Activated T-helper 2 cell treated with anti-CD3 and anti-CD28 coated beads, Interferon-gamma antibody, Interleukin-2, Interleukin-4, amounts not matched to agents 10 μg/mL and 5 μg/mL and 100 μg/mL, durations not matched to agents 14 hours and 24 hours and 36 hours (primary cell): Measurements from ENCODE around the gene USP10. TPM values are rescaled to one million over a fixed set of nuclear protein-coding genes. Genes with fewer than 3 reads are reported as not detected.
"Not testable (repeated sequence)": the region's sequence is repeated elsewhere in the genome, so short reads cannot be mapped to it uniquely, and the experiment has no call there.

Experiments used
- DNase-seq: peaks from one replicate; pipeline ENCODE4 v3.0.0; 2021; ENCODE audit warnings: low spot score
- H3K27ac Mint-ChIP-seq: one replicate; pipeline ENCODE4 v1.8.0; 2021; ENCODE audit warnings: mixed read lengths
- H3K27me3 Mint-ChIP-seq: one replicate; pipeline ENCODE4 v1.8.0; 2021; ENCODE audit warnings: low read depth, mixed read lengths
- H3K36me3 Mint-ChIP-seq: one replicate; pipeline ENCODE4 v1.8.0; 2021; ENCODE audit warnings: low read depth, mixed read lengths
- H3K4me1 Mint-ChIP-seq: one replicate; pipeline ENCODE4 v1.8.0; 2021; ENCODE audit warnings: low read depth, mixed read lengths
- H3K4me3 Mint-ChIP-seq: one replicate; pipeline ENCODE4 v1.8.0; 2021; ENCODE audit warnings: low read depth, mild to moderate bottlenecking, moderate library complexity, mixed read lengths
- H3K9me3 Mint-ChIP-seq: one replicate; pipeline ENCODE4 v1.8.0; 2021; ENCODE audit warnings: mixed read lengths
- intact Hi-C: fragments of 100-400 bp; cut with micrococcal nuclease; formaldehyde crosslinking; loops from one replicate; pipeline ENCODE4 v1.15.1; 2023
- total RNA-seq: library from RNA; stranded (reverse); gene quantifications from 2 replicates; pipeline ENCODE4 v1.2.3, GENCODE V29; 2022

Gene USP10
- total RNA-seq, 1 donor from 2014 or later: 151 TPM

DNA sequence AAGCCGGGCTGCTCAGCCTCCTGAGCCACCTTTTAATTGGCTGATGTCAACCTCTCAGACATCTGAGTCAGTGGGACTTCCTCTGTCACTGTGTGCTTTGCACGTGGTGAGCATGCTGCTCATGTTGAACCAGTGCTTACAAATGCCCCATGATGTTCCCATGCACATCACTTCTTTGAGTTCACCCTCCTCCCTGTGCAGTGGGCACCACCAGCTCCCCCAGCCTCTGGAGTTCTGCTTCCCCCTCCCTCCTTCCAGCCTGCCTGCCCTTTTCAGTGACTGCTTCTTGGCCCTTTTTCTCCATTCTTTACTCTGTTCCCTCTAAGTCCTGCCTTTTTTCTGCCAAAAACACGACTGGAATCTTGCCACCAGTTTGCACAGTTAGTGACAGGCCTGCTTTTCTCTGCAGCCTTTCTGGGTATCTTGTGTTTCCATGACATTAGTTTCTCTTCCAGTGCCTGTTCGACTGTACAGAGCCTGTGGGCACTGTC, 41.6 kb downstream of the USP10 start:
- no peaks in the 10 kb centered on the region for H3K9me3 Mint-ChIP-seq
- no peaks in the 10 kb centered on the region for H3K27me3 Mint-ChIP-seq
- peaks cover 35% of the 10 kb centered on the region for H3K4me1 Mint-ChIP-seq
- H3K27ac Mint-ChIP-seq: no peak overlapping the region
- H3K36me3 Mint-ChIP-seq: peaks cover 48% of the 10 kb centered on the region
- no peak for DNase-seq
- intact Hi-C loops: no loop called here
- H3K4me3 Mint-ChIP-seq: no peak overlapping the region

DNA sequence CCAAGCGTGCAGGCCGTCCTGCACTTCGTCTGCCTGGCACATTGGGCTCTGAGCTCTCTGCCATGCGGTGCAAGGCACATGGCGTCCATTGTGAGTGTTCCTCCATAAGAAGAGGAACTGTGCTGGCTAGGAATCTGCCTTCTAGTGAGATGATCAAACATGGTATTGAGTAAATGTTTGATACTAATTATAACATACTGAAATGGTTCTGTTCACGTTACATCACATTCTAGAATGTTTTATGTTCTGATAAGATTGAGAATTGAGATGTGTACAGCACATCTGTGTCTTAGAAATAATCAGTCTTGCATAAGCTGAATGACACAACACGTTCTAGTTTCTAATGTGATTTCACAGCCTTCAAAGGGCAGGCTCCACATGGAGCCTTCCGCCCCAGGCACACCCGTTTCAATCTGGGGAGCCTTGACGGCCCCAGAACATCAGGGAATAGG, 42.9 kb downstream of the USP10 start:
- peaks cover 46% of the 10 kb centered on the region for H3K36me3 Mint-ChIP-seq
- peaks cover 31% of the 10 kb centered on the region for H3K4me1 Mint-ChIP-seq
- no peaks in the 10 kb centered on the region for H3K9me3 Mint-ChIP-seq
- DNase-seq: no peak
- intact Hi-C loops: no loop called here
- no peak overlapping the region for H3K4me3 Mint-ChIP-seq
- no peaks in the 10 kb centered on the region for H3K27me3 Mint-ChIP-seq
- peak overlapping the region; percentile 75 for H3K27ac Mint-ChIP-seq

DNA sequence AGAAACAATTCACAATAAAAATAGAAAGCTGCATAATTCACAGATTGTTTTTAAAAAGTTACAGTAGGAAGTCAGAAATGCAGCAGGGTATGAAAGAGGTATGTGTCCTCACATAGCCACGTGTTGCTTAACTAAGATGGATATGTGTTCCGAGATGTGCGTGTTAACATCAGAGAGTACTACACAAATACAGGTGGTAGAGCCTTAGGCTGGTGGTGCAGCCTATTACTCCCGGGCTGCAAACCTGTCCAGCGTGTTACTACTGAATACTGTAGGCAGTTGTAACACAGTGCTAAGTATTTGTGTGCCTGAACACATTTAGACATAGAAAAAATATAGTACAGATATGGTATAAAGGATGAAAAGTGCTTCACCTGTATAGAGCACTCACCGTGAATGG, 46.4 kb downstream of the USP10 start:
- H3K9me3 Mint-ChIP-seq: no peaks in the 10 kb centered on the region
- no peak for DNase-seq
- intact Hi-C loops: no loop called here
- H3K36me3 Mint-ChIP-seq: peaks cover 57% of the 10 kb centered on the region
- H3K4me1 Mint-ChIP-seq: peaks cover 23% of the 10 kb centered on the region
- H3K4me3 Mint-ChIP-seq: no peak overlapping the region
- no peaks in the 10 kb centered on the region for H3K27me3 Mint-ChIP-seq
- no peak overlapping the region for H3K27ac Mint-ChIP-seq

DNA sequence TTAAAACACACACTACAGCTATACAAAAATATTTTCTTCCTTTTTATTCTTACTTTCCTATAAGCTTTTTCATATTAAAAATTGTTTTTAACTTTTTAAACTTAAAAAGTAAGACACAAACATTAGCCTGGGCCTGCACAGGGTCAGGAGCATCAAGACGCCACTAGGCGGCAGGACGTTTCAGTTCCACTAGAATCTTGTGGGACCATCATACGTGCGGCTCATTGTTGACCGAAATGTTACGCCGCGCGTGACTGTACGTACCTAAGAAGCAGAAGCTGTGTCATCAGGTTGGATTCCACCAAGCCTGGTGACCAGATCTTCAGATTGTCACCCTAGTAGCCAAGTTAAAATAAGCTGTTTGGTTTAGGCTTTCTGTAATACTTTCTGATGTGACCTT, 47.1 kb downstream of the USP10 start:
- H3K4me3 Mint-ChIP-seq: no peak overlapping the region
- DNase-seq: no peak
- H3K36me3 Mint-ChIP-seq: peaks cover 52% of the 10 kb centered on the region
- H3K27me3 Mint-ChIP-seq: no peaks in the 10 kb centered on the region
- peaks cover 23% of the 10 kb centered on the region for H3K4me1 Mint-ChIP-seq
- no peak overlapping the region for H3K27ac Mint-ChIP-seq
- intact Hi-C loops: no loop called here
- no peaks in the 10 kb centered on the region for H3K9me3 Mint-ChIP-seq

DNA sequence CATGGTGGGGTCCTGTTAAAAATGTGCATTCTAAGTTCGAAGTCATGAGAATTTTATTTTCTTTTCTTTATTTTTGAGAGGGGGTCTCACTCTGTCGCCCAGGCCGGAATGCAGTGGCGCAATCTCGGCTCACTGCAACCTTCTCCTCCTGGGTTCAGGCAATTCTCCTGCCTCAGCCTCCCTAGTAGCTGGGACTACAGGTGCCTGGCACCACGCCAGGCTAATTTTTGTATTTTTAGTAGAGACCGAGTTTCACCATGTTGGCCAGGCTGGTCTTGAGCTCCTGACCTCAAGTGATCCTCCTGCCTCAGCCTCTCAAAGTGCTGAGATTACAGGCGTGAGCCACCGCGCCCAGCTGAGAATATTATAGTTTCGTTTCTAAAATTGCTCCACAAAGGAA, 48.4 kb downstream of the USP10 start:
- H3K4me3 Mint-ChIP-seq, H3K27me3 Mint-ChIP-seq, intact Hi-C loops, DNase-seq, H3K27ac Mint-ChIP-seq, H3K9me3 Mint-ChIP-seq: not testable (repeated sequence)
- Mint-ChIP-seq H3K36me3 (peaks cover 50% of the 10 kb centered on the region), H3K4me1 (peaks cover 27% of the 10 kb centered on the region)

DNA sequence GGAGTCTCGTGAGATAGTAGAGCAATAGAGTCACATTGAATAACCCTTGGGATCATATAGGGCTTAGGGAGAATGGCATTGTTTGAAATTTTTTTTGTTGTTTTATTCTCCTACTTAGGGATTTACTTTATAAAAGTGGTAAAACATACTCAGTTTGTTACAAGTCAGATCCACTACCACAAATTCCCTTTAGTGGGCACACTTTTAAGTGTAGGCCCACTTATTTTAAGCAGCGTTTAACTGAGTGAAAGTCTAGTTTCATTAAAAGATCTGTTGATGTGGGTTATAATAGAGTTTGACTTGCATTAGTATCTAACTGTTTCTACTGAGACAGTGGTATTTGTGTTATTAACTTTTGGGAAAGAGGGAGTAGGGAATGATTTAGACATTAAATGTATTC, 49.3 kb downstream of the USP10 start:
- H3K9me3 Mint-ChIP-seq: no peaks in the 10 kb centered on the region
- H3K36me3 Mint-ChIP-seq: peaks cover 51% of the 10 kb centered on the region
- H3K4me1 Mint-ChIP-seq: peaks cover 32% of the 10 kb centered on the region
- H3K27me3 Mint-ChIP-seq: no peaks in the 10 kb centered on the region
- H3K4me3 Mint-ChIP-seq: no peak overlapping the region
- H3K27ac Mint-ChIP-seq: no peak overlapping the region
- DNase-seq: no peak
- intact Hi-C loops: no loop called here

DNA sequence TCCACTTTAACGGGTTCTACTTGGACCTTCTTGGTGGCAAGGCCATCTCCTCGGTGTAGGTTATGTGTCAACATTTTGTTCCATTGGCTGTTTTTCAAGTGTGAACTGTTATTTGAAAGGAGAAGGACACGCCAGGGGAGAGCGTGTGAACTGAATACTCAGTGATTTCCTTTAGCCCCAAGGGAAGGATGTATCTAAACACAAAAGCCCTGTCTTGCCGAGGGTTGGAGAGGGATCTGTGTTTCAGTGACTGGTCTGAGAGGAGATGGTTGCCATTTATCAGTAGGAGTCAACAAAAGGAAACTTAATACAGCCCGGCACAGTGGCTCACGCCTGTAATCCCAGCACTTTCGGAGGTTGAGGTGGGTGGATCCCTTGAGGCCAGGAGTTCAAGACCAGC, 50.0 kb downstream of the USP10 start:
- Mint-ChIP-seq H3K36me3 (peaks cover 46% of the 10 kb centered on the region), H3K27ac (no peak overlapping the region), H3K4me1 (peaks cover 39% of the 10 kb centered on the region), H3K27me3 (no peaks in the 10 kb centered on the region), H3K9me3 (no peaks in the 10 kb centered on the region), H3K4me3 (no peak overlapping the region)
- DNase-seq: no peak
- intact Hi-C loops: no loop called here

DNA sequence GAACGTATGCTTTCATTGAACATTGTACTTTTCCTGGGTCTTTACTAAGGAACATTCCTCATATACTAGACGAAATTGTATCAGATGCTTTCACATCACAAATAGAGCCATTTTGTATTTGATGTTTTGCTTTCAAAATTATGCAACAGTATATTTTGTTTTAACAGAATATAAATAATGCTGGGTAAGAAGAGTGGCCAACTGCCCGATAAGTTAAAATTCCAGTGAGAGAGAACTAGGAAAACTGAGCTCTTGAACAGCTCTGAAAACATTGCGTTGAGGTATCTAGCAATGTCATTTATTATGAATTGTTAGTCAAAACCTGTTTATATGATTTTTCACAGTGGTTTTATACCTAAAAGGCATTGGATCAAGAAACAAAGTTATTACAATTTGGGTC, 50.8 kb downstream of the USP10 start:
- intact Hi-C loops: no loop called here
- Mint-ChIP-seq H3K27me3 (no peaks in the 10 kb centered on the region), H3K36me3 (peaks cover 47% of the 10 kb centered on the region), H3K9me3 (no peaks in the 10 kb centered on the region), H3K4me3 (no peak overlapping the region), H3K4me1 (peaks cover 43% of the 10 kb centered on the region), H3K27ac (no peak overlapping the region)
- DNase-seq: no peak

DNA sequence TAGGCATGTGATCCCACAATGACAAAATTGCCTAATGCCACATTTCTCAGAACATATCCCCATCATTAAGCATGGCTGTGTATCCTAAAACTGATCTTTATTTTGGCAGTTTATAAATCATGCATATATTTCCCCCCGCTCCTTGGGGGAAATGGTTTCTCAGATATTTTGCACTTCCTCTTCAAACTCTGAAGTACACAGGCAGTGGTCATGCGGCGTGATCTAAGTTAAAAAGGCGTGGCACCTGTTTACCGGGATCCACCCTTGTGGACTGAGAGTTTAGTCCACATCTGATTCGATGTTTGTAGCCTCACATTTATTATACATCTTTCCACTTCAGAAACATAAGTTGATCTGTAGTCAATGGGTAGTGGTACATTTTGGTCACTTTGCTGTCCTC, 51.4 kb downstream of the USP10 start:
- no peak overlapping the region for H3K27ac Mint-ChIP-seq
- no peak for DNase-seq
- no peak overlapping the region for H3K4me3 Mint-ChIP-seq
- peaks cover 41% of the 10 kb centered on the region for H3K36me3 Mint-ChIP-seq
- no peaks in the 10 kb centered on the region for H3K9me3 Mint-ChIP-seq
- no peaks in the 10 kb centered on the region for H3K27me3 Mint-ChIP-seq
- intact Hi-C loops: no loop called here
- peaks cover 43% of the 10 kb centered on the region for H3K4me1 Mint-ChIP-seq

DNA sequence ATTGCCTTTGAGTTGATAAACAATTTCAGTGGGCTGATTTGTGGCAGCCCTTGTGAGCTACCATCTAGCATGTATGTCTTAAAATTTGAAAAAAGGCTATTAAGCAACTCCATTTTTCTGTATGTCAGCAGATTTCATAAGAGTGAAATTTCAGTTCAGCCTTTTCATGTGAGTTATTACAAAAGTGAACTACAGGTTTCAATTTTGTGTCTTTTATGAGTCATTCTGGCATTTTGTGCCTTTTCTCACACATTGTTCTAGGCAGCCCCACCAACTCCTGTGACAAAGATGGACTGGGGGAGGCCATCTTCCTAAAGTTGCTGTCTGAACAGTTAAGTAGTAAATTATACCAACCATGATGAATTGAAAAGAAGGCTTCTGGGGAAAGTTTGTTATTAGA, 52.1 kb downstream of the USP10 start:
- H3K36me3 Mint-ChIP-seq: peaks cover 36% of the 10 kb centered on the region
- no peaks in the 10 kb centered on the region for H3K9me3 Mint-ChIP-seq
- DNase-seq: no peak
- H3K4me3 Mint-ChIP-seq: no peak overlapping the region
- H3K27me3 Mint-ChIP-seq: no peaks in the 10 kb centered on the region
- intact Hi-C loops: no loop called here
- peaks cover 45% of the 10 kb centered on the region for H3K4me1 Mint-ChIP-seq
- H3K27ac Mint-ChIP-seq: no peak overlapping the region

DNA sequence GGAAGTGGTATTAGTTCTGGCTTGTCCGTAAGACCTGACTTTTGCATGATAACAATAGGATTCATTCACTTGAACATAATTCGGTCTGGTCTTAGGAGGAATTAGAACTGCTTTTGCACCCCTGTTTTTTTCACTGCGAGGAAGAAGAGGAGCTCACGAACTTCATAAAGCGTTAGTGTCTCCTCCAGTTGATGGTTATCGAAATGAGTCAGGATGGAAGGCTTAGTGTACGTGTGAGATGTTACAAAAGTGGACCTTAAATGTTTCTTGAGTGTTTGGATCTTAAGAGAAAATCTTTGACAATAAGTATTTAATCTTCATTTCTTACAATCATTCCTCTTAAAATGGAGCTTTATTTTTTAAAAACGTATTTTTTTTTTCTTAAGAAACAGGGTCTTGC, 52.8 kb downstream of the USP10 start:
- DNase-seq: no peak
- no peak overlapping the region for H3K27ac Mint-ChIP-seq
- H3K9me3 Mint-ChIP-seq: no peaks in the 10 kb centered on the region
- H3K4me1 Mint-ChIP-seq: peaks cover 47% of the 10 kb centered on the region
- H3K4me3 Mint-ChIP-seq: no peak overlapping the region
- H3K27me3 Mint-ChIP-seq: no peaks in the 10 kb centered on the region
- peaks cover 36% of the 10 kb centered on the region for H3K36me3 Mint-ChIP-seq
- intact Hi-C loops: no loop called here

DNA sequence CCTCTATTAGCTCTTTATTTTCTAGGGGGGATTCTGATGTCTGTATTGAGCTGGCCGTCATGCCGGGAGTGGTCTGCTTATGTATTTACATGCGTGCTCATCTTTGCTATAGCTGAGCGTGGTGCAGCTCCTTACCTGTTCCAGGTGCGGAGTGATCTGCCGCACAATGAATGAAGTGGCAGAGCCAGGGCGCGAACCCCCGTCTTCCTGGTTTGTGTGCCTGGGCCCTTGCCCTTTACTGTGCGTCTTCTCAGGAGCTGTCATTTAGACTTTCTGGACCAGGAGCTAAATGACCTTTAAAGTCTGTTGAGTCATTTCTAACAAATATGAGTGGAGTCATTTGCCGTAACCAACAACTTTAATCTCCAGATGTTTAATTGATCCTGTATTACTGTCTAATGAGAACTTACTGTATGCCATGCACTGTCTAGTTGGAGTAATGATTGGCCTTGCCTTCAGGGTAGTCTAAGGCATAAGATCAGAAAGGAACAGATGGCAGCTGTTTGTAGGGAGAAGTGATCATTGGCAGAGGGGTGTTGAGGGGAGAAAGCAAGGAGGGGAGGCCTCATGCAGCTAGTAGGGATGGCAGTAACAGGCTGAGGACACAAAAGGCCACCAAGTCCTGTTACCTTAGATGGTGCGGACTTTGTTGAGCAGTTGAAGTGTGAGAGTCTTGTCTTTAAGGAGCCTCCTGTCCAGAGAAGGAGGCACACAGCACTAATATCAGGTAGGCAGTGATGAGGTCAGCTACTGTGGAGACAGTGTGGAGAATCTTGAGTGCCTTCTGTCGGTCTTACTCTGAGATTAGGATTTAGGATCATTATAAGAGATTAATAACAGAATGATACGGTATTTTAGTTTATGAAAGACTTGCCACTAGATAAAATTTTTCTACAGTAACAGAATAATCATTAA, 53.9 kb downstream of the USP10 start:
- H3K4me3 Mint-ChIP-seq: no peak overlapping the region
- no peaks in the 10 kb centered on the region for H3K9me3 Mint-ChIP-seq
- H3K4me1 Mint-ChIP-seq: peaks cover 56% of the 10 kb centered on the region
- H3K27me3 Mint-ChIP-seq: no peaks in the 10 kb centered on the region
- intact Hi-C loops: loop anchor here (1.0 kb wide), 2 partner anchors 199 to 217 kb away; no protein-coding TSS in a partner anchor
- H3K36me3 Mint-ChIP-seq: peaks cover 41% of the 10 kb centered on the region
- peak overlapping the region; percentile 30 for H3K27ac Mint-ChIP-seq
- no peak for DNase-seq

DNA sequence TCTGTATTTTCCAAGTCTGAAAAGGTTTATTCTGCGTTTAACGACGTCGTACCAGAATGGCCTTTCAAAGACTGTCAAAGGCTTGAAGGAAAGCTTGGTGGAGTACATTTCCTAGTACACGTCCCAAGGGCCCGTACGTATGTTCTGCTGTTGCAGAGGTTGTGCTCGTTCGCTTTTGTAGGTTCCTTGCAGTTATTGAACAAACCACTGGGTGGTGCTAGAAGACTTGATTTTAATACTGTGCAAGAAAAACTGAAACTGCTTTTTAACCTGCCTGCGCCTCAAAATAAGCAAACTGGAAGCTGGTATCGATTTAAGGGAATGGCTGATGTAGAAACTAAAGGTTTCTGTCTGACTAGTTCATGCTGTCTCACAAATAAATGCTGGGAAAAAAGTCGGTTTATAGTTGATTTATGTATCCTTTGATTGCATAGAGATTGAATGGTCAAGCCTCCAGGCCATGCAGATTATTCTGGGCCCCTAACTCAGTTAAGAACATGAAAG, 54.6 kb downstream of the USP10 start:
- no peak overlapping the region for H3K4me3 Mint-ChIP-seq

More for the DNA sequence above, 54.6 kb downstream of the USP10 start:
- Mint-ChIP-seq H3K27ac (no peak overlapping the region), H3K27me3 (no peaks in the 10 kb centered on the region), H3K9me3 (no peaks in the 10 kb centered on the region), H3K36me3 (peaks cover 43% of the 10 kb centered on the region), H3K4me1 (peaks cover 62% of the 10 kb centered on the region)
- peak; percentile 68 for DNase-seq
- intact Hi-C loops: loop anchor here (1.0 kb wide), 2 partner anchors 198 to 216 kb away; no protein-coding TSS in a partner anchor
